Activated CD4-positive, alpha-beta T cell treated with anti-CD3 and anti-CD28 coated beads, Interleukin-2, amount 50 U/mL, for 24 hours (primary cell): ENCODE measurements around the gene ZNF419.
"Not testable (repeated sequence)": the region's sequence is repeated elsewhere in the genome, so short reads cannot be mapped to it uniquely, and the experiment has no call there.

ENCODE experiments used
- DNase-seq, 2 donors: peaks; one replicate each; pipeline ENCODE4 v3.0.0-alpha.2; 2020; ENCODE audit warnings: low read depth in 1 of 2, low spot score in 1 of 2

The ZNF419 gene

DNA sequence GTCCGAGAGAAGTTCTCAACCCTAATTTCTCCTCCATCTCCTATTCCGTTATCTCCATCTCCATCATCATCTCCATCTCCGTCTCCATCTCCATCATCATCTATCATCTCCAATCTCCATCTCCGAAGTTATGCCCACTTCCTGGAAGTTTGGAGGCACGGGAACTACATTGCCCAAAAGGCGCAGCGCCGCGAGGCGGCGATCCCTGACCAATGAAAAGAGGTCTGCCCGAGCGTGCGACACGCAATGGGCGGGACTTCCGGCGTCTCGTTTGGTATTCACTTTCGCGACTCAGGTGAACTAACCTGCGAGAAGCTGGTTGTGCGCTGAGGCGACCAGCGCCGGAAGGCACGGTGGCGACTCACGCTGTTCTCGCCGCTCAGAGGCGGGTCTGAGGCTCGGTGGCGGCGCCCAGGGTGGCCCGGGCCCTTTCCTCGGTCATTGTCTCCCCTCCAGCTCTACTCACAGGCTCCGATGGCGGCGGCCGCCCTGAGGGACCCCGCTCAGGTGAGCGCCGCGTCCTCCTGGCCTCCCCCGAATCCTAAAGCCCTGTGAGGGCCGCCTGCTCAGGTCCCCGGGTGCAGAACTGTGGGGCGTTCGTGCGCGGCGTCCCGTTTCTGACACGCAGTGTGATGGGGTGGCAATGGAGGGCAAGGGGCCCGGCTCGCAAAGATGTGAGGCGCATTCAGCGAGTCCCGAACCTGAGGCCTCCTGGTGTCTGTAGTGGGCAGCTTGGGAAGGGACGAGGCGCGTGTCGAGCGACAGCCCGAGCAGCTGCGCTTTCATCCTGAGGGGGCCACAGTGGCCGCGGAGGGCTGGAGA is at the start of gene ZNF419:
Gene ZNF419 (plus strand): TSS at position 274 of the 822 bp plus-strand sequence. CDS start 201 bp downstream, at position 475.
- DNase-seq, result peak; percentile 85 to 92

DNA sequence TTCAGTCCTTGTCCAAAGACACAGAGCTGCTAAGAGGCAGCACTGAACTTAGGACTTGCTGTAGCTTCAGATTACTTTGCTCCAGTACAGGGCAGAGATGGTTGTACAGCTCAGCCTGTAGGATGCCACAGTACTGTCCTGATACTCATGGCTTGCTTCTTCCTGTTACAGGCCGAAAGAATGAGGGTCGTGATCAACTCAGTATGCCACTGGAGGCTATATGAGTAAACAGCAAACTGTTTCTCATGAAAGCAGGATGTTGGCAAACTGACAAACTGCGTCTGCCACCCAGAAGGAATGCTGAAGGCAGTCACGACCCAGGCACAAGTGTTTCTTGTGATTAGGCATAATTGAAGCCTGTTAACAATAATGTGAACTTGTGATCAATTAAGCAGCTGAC is 49.6 kb upstream of the ZNF419 start:
- DNase-seq, result no peak

DNA sequence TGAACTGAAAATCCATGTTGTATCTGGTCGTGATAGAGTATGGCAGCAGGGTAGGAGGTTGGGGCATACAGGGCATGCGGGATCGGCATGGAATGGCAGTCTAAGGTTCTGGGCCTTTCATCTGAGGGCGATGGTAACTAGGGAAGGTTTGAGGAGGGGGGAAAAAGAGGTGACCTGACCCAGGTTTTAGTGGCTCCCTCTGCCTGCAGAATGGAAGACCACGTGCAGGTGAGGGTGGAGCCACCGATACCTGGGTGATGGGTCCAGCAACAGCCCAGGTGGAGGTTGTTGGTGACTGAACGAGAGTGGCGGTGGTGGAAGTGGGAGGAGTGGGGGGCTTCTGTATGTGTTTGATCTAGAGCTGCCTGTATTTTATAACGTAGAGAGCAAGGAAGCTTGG is 48.6 kb upstream of the ZNF419 start:
- no peak for DNase-seq

DNA sequence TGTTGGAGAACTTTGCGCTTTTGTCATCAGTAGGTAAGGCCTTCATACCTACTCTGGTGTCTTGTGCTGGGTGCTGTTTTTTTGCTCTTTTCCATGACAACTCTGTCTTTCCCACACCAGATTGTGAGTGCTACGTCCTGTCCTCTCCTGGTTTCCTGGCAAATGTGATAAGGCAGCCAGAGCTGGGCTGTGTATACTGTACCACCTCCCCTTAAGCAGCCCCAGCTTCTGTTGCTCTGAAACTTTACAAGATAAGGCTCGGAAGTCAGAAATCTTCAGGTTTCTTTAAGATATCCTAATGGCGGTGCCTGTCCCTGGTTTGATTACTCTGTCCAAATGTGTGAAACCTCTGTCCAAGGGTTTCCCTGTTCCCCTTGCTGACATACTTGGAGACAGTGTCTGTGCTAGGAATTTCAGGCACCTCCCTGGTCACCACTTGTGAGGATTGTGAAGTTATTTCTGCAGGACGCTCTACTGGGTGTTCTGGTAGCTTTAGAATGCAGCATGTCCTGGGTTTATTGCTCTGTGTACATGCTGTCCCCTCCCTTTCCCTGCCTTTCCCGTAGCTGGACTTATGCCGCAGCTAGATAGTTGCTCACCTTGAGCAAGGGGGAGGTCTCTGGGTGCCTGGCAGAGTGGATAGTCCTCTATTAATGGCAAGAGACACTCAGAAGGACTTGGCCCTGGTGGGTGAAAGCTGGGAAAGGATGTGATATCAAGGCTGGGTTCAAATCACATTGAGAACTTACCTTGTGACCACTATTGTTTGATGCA is 45.4 kb upstream of the ZNF419 start:
- no peak for DNase-seq

GRCh38 chr19:57443121-57443696 is 44.3 kb upstream of the ZNF419 start:
- DNase-seq, result no peak

- no peak for DNase-seq
Observed at GRCh38 chr19:57452307-57452706, 35.2 kb upstream of the ZNF419 start.

DNA sequence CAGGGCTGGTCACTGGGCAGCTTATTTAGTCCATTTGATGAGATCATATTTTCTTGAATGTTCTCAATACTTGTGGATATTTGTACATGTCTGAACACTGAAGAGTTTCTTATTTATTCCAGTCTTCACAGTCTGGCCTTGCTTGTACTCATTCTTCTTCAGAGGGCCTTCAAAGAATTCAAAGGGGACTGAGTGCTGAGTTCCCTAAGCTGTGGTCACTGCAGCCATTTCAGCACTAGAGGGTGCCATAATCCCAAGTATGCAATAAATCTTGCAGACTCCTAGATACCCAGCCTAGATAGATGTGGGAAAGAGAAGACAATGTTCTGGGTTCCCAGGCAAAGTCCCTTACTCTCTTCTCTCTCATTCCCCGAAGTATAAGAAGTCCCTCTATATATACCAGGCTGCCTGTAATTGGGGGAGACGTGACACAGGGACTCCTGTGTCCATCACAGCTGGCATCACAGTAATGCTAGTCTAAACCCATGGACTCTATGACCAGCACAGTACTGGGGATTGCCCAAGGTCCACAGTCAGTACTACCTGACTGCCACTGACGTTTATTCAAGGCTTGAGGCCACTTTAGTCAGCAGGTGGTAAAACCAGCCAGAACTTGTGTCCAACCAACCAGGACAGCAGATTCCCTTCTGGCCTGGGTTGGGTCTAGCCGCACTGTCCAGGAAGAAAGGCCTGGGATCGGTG is 21.7 kb upstream of the ZNF419 start:
- no peak for DNase-seq

- no peak for DNase-seq
Observed at GRCh38 chr19:57466489-57466888, 21.1 kb upstream of the ZNF419 start.

- no peak for DNase-seq
Observed at GRCh38 chr19:57473646-57474045, 13.9 kb upstream of the ZNF419 start.

GRCh38 chr19:57477191-57478008 is 10.2 kb upstream of the ZNF419 start, which contains the start of gene ZNF772:
Gene ZNF772 (minus strand): TSS chr19:57477566. CDS start chr19:57477309, 257 bp downstream.
- peak; percentile 73 to 88 for DNase-seq

- not testable (repeated sequence) for DNase-seq
Observed at GRCh38 chr19:57488299-57488644, 722 bp downstream of the ZNF419 start.

- DNase-seq, result not testable (repeated sequence)
Observed at GRCh38 chr19:57499332-57499679, 11.8 kb downstream of the ZNF419 start.

- DNase-seq, result peak; percentile 89 to 94
Observed at GRCh38 chr19:57499680-57500395, 12.3 kb downstream of the ZNF419 start, which contains the start of gene ZNF773. Gene ZNF773 (plus strand): TSS chr19:57499938. CDS start chr19:57500081, 143 bp downstream.

GRCh38 chr19:57500400-57500799 is 12.8 kb downstream of the ZNF419 start:
- DNase-seq, result not testable (repeated sequence)

GRCh38 chr19:57506163-57506562 is 18.6 kb downstream of the ZNF419 start:
- no peak for DNase-seq

DNA sequence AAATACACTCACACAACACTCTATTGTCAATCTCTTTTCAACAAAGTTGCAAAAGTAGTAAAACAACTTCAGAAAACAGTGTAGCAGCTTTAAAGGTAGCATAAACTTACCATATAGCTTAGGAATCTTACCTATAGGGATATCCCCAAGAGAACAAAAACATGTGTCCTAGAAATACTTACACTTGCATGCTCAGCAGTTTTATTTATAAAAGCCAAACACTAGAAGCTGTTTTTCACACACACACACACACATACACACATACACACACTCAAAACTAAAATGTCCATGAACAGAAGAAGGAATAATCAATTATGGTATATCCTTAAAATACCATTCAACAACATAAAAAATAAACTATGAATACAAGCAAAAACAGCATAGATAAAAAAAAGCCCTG is 23.9 kb downstream of the ZNF419 start:
- no peak for DNase-seq

DNA sequence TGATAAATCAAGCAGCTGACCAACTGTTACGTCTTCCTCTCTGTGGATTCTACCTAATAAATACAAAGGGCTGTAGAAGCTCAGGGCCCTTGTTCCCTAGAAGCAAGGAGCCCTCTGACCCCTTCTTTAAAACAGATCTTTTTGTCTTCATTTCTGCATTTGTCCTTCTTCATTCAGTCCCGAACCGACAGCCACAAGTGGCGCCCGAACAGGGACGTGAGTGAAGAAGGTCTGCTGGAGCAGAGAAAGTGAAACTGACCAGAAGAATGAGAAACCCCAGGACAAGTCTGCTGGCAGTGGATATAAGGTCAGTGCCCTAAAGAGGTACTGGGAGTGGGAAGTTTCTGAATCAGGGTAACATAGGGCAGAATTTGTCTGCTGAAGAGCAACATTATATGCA is 25.3 kb downstream of the ZNF419 start:
- no peak for DNase-seq

- DNase-seq, result no peak
Observed at GRCh38 chr19:57515255-57515654, 27.7 kb downstream of the ZNF419 start.

DNA sequence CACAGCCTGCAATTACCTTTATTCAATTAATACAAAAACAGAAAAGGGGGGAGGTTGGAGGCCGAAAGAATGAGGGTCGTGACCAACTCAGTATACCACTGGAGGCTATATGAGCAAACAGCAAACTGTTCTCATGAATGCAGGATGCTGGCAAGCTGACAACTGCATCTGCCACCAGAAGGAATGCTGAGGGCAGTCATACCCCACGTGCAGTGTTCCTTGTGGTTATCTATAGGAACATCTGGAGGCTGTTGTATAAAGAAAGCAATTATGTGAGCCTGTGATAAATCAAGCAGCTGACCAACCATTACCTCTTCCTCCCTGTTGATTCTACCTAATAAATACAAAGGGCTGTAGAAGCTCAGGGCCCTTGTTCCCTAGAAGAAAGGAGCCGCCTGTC is 30.5 kb downstream of the ZNF419 start:
- not testable (repeated sequence) for DNase-seq
